C4-2B (cell line): ENCODE measurements around the gene SLCO4C1.

Experiments used
- H3K27ac ChIP-seq: fragments of 450-650 bp; 2 replicates; pipeline ENCODE4 v1.5.1; 2017
- CTCF ChIP-seq: fragments of 450-650 bp; conservative IDR thresholded peaks from 2 replicates; pipeline ENCODE4 v1.5.1; 2017; ENCODE audit warnings: mild to moderate bottlenecking
- ZFX ChIP-seq: fragments of 450-650 bp; IDR thresholded peaks from 2 replicates; pipeline ENCODE4 v1.6.1; 2017

The SLCO4C1 gene

GRCh38 chr5:102226321-102226720 is 69.8 kb downstream of the SLCO4C1 start:
- TF ChIP-seq ZFX (no peak), CTCF (no peak)
- H3K27ac ChIP-seq = no peak overlapping the region

GRCh38 chr5:102223542-102224477 is 72.3 kb downstream of the SLCO4C1 start:
- TF ChIP-seq CTCF (peak; percentile 86), ZFX (no peak)
- H3K27ac ChIP-seq = no peak overlapping the region

GRCh38 chr5:102222772-102223171 is 73.3 kb downstream of the SLCO4C1 start:
- TF ChIP-seq ZFX = no peak
- no peak for TF ChIP-seq CTCF
- no peak overlapping the region for H3K27ac ChIP-seq

GRCh38 chr5:102221949-102222348 is 74.1 kb downstream of the SLCO4C1 start:
- TF ChIP-seq ZFX (no peak), CTCF (no peak)
- no peak overlapping the region for H3K27ac ChIP-seq

GRCh38 chr5:102218159-102218558 is 77.9 kb downstream of the SLCO4C1 start:
- TF ChIP-seq CTCF (no peak), ZFX (no peak)
- H3K27ac ChIP-seq = no peak overlapping the region

- TF ChIP-seq ZFX = no peak
- no peak for TF ChIP-seq CTCF
- no peak overlapping the region for H3K27ac ChIP-seq
Measured at GRCh38 chr5:102216678-102217077, 79.4 kb downstream of the SLCO4C1 start.

GRCh38 chr5:102211165-102211564 is 84.9 kb downstream of the SLCO4C1 start:
- no peak overlapping the region for H3K27ac ChIP-seq
- no peak for TF ChIP-seq CTCF
- TF ChIP-seq ZFX = no peak
